ENCODE measurements around the gene S1PR5.

S1PR5 gene

GRCh38 chr19:10514211-10515145 lies 2.8 kb downstream of the S1PR5 start:
- no peak for TF ChIP-seq CTCF (IDR thresholded peaks at IDR 0.05; ENCODE audit: insufficient read depth, low read length, missing control alignments)
- H3K4me3 ChIP-seq (ENCODE audit: low read depth, low read length), result peak overlapping the region; percentile 3; the same call in 1 of the 2 replicates
- ChIA-PET POLR2A (no interaction called here), CTCF (no interaction called here)
- no peak for DNase-seq (ENCODE audit: low read depth, low spot score)

- CTCF ChIA-PET, result interaction anchor here (1.2 to 1.6 kb wide), 3 partner anchors 9 to 28 kb away, joined by 3 read pairs; no protein-coding TSS in a partner anchor
- TF ChIP-seq CTCF (IDR thresholded peaks at IDR 0.05; ENCODE audit: insufficient read depth, low read length, missing control alignments), result no peak
- H3K4me3 ChIP-seq (ENCODE audit: low read depth, low read length), result no peak overlapping the region
- POLR2A ChIA-PET, result no interaction called here
- no peak for DNase-seq (ENCODE audit: low read depth, low spot score)
Observed at GRCh38 chr19:10513223-10513622, 4.0 kb downstream of the S1PR5 start.

GRCh38 chr19:10510301-10510802 lies 6.9 kb downstream of the S1PR5 start:
- ChIA-PET POLR2A (no interaction called here), CTCF (interaction anchor here (0.8 to 2.0 kb wide), 14 partner anchors 9 to 189 kb away, joined by 3 to 8 read pairs (median 3); no protein-coding TSS in a partner anchor)
- H3K4me3 ChIP-seq (ENCODE audit: low read depth, low read length), result no peak overlapping the region
- peak; percentile 56 for TF ChIP-seq CTCF (IDR thresholded peaks at IDR 0.05; ENCODE audit: insufficient read depth, low read length, missing control alignments)
- DNase-seq (ENCODE audit: low read depth, low spot score), result no peak

DNA sequence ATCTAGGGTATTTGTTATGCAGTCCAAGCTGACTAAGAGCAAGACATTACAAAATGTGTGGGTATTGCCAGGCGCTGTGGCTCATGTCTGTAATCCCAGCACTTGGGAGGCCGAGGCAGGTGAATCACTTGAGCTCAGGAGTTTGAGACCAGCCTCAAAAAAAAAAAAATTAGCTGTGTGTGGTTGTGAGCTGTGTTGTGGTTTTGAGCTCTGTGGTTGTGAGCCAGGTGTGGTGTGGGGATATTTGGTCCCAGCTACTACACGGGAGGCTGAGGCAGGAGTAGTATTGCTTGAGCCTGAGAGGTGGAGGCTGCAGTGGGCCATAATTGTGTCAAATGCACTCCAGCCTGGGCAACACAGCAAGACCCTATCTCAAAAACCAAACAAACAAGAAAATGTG lies 8.5 kb downstream of the S1PR5 start:
- no peak for DNase-seq (ENCODE audit: low read depth, low spot score)
- ChIA-PET CTCF (interaction anchor here (1.0 to 2.4 kb wide), 9 partner anchors 8 to 73 kb away, joined by 3 to 13 read pairs (median 6); partner anchors contain the start of gene S1PR5), POLR2A (no interaction called here)
- H3K4me3 ChIP-seq (ENCODE audit: low read depth, low read length), result no peak overlapping the region
- TF ChIP-seq CTCF (IDR thresholded peaks at IDR 0.05; ENCODE audit: insufficient read depth, low read length, missing control alignments), result no peak

GRCh38 chr19:10508036-10508435 lies 9.2 kb downstream of the S1PR5 start:
- ChIA-PET POLR2A (no interaction called here), CTCF (interaction anchor here (1.0 to 2.4 kb wide), 7 partner anchors 10 to 74 kb away, joined by 3 to 13 read pairs (median 5); partner anchors contain the start of gene S1PR5)
- TF ChIP-seq CTCF (IDR thresholded peaks at IDR 0.05; ENCODE audit: insufficient read depth, low read length, missing control alignments), result no peak
- DNase-seq (ENCODE audit: low read depth, low spot score), result no peak
- H3K4me3 ChIP-seq (ENCODE audit: low read depth, low read length), result no peak overlapping the region

DNA sequence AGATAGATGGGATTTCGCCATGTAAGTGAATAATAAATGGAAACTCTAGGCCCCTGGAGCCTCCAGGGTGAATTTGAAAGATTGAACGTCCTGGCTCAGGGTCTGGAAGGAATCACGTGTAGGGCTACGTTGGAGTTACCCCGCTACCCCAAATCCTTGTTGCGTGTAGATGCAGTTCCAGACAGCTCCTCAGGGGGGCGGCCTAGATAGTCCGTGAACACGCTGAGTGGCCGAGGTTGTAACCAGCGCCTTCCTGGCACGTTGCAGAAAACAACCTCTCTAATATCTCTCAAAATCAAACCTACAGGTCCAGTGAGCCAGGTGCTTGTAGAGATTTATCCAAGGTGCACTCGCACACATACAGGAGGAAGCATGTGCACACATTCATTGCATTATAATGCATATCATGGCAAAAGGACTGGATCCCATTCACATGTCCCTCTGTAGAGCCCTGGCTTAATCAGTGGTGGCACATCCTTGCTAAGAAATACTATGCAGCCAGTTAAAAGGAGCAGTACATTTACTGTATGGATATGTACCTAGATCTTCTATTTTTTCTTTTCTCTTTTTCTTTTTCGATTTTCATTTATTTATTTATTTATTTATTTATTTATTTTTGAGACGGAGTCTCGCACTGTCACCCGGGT lies 11.5 kb downstream of the S1PR5 start:
- DNase-seq (ENCODE audit: low read depth, low spot score), result no peak
- ChIA-PET CTCF (interaction anchor here (0.6 to 2.3 kb wide), 16 partner anchors 10 to 330 kb away, joined by 3 to 14 read pairs (median 4); partner anchors contain the start of genes S1PR5 and TMED1), POLR2A (no interaction called here)
- TF ChIP-seq CTCF (IDR thresholded peaks at IDR 0.05; ENCODE audit: insufficient read depth, low read length, missing control alignments), result peak; percentile 85
- no peak overlapping the region for H3K4me3 ChIP-seq (ENCODE audit: low read depth, low read length)

All from AG04449 (cell line).